Ishikawa (cell line): Measurements from ENCODE around the gene ZBTB5.

Experiments used
- CEBPB ChIP-seq: IDR thresholded peaks from 2 replicates; pipeline ENCODE4 v1.6.1; 2012
- CREB1 ChIP-seq: IDR thresholded peaks from 2 replicates; pipeline ENCODE4 v1.6.1; 2012; ENCODE audit warnings: low read depth
- EGR1 ChIP-seq: IDR thresholded peaks from 2 replicates; pipeline ENCODE4 v1.6.1; 2012
- EP300 ChIP-seq: IDR thresholded peaks from 2 replicates; pipeline ENCODE4 v1.6.1; 2012; ENCODE audit warnings: borderline replicate concordance
- FOXM1 ChIP-seq: IDR thresholded peaks from 2 replicates; pipeline ENCODE4 v1.6.1; 2012; ENCODE audit warnings: low read depth, borderline replicate concordance
- NFIC ChIP-seq: IDR thresholded peaks from 2 replicates; pipeline ENCODE4 v1.6.1; 2012
- RAD21 ChIP-seq: IDR thresholded peaks from 2 replicates; pipeline ENCODE4 v1.6.1; 2012; ENCODE audit warnings: low read depth
- TAF1 ChIP-seq: IDR thresholded peaks from 2 replicates; pipeline ENCODE4 v1.6.1; 2012; ENCODE audit warnings: low read depth, mild to moderate bottlenecking
- TCF12 ChIP-seq: IDR thresholded peaks from 2 replicates; pipeline ENCODE4 v1.6.1; 2012; ENCODE audit warnings: low read depth
- TEAD4 ChIP-seq: IDR thresholded peaks from 2 replicates; pipeline ENCODE4 v1.6.1; 2012
- YY1 ChIP-seq: IDR thresholded peaks from 2 replicates; pipeline ENCODE4 v1.6.1; 2012; ENCODE audit warnings: low read depth
- ZBTB7A ChIP-seq: IDR thresholded peaks from 2 replicates; pipeline ENCODE4 v1.6.1; 2012; ENCODE audit warnings: low read depth
- TF ChIP-seq, protein P1 (sequence below): IDR thresholded peaks from 2 replicates; pipeline ENCODE4 v1.6.1; 2012
- TF ChIP-seq, protein P2 (sequence below): IDR thresholded peaks from 2 replicates; pipeline ENCODE4 v1.6.1; 2012; ENCODE audit warnings: low read depth, mild to moderate bottlenecking
- TF ChIP-seq, protein P3 (sequence below): IDR thresholded peaks from 2 replicates; pipeline ENCODE4 v1.6.1; 2012

The ZBTB5 gene

DNA sequence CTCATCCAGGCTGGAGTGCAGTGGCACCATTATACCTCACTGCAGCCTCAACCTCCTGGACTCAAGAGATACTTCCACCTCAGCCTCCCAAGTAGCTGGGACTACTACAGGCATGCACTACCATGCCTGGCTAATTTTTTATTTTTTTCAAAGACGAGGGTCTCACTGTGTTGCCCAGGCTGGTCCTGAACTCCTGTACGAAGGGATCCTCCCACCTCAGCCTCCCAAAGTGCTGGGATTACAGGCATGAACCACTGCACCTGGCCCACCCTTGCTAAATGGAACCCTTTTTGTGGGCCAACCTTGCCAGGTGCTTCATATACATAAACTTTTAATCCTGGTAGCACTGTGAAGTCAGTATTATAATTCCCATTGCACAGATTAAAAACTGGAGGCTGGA is 41.7 kb downstream of the ZBTB5 start:
- no peak for TF ChIP-seq ZBTB7A
- no peak for TF ChIP-seq EP300
- TF ChIP-seq CREB1: no peak
- TF ChIP-seq YY1: no peak

DNA sequence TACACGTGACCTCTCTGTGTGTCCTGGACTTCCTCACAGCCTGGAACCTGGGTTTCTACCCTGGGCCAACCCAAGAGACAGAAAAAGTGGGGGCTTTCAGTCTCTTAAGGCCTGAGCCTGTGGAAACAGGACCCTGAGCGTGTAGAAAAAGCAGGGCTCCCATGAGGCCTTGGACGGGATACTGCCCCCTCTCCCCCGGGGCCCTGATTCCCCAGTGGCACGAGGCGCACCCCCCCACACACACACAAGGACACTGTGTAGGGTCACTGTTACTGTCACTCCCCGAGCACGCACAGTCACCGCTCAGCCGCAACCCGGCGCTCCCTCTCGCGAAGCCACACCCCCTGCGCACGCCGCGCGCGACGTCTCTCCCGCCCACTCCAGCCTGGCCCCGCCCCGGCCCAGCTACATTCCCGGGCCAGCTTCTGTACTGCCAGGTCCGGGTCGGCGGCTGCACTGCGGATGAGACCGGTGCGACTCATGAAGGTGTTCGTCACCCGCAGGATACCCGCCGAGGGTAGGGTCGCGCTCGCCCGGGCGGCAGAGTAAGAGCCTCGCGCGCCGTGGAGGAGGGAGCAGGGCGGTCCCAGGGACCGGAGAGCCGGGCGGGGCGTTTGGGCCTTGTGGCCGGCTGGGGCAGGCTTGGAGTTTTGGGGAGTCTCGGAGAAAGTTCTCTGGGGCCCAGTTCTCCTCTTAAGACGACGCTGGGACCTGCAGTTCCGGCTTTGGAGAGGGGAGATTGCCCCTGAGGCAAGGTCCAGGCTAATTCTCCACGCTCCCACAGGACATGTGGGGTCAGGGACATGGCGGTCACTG is 42.8 kb downstream of the ZBTB5 start, which contains the start of gene GRHPR:
Gene GRHPR, plus strand, starts transcription at position 408 of the 816 bp plus-strand sequence. Its CDS starts 55 bp downstream, at position 463.
- no peak for TF ChIP-seq ZBTB7A
- TF ChIP-seq, protein P1, sequence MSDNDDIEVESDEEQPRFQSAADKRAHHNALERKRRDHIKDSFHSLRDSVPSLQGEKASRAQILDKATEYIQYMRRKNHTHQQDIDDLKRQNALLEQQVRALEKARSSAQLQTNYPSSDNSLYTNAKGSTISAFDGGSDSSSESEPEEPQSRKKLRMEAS: peak; percentile 68
- TF ChIP-seq FOXM1: no peak
- TF ChIP-seq NFIC: no peak
- TF ChIP-seq, protein P2, sequence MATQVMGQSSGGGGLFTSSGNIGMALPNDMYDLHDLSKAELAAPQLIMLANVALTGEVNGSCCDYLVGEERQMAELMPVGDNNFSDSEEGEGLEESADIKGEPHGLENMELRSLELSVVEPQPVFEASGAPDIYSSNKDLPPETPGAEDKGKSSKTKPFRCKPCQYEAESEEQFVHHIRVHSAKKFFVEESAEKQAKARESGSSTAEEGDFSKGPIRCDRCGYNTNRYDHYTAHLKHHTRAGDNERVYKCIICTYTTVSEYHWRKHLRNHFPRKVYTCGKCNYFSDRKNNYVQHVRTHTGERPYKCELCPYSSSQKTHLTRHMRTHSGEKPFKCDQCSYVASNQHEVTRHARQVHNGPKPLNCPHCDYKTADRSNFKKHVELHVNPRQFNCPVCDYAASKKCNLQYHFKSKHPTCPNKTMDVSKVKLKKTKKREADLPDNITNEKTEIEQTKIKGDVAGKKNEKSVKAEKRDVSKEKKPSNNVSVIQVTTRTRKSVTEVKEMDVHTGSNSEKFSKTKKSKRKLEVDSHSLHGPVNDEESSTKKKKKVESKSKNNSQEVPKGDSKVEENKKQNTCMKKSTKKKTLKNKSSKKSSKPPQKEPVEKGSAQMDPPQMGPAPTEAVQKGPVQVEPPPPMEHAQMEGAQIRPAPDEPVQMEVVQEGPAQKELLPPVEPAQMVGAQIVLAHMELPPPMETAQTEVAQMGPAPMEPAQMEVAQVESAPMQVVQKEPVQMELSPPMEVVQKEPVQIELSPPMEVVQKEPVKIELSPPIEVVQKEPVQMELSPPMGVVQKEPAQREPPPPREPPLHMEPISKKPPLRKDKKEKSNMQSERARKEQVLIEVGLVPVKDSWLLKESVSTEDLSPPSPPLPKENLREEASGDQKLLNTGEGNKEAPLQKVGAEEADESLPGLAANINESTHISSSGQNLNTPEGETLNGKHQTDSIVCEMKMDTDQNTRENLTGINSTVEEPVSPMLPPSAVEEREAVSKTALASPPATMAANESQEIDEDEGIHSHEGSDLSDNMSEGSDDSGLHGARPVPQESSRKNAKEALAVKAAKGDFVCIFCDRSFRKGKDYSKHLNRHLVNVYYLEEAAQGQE: no peak
- TF ChIP-seq, protein P3, sequence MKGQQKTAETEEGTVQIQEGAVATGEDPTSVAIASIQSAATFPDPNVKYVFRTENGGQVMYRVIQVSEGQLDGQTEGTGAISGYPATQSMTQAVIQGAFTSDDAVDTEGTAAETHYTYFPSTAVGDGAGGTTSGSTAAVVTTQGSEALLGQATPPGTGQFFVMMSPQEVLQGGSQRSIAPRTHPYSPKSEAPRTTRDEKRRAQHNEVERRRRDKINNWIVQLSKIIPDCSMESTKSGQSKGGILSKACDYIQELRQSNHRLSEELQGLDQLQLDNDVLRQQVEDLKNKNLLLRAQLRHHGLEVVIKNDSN: peak; percentile 86
- peak; percentile 89 for TF ChIP-seq TAF1
- TF ChIP-seq EGR1: peak; percentile 72; the same call in 1 of the 2 replicates
- 0 out of 2 replicates have a peak, but pooled peaks have one; percentile 9 for TF ChIP-seq YY1
- peak; percentile 57 for TF ChIP-seq TEAD4
- peak; percentile 22; the same call in 1 of the 2 replicates for TF ChIP-seq TCF12

DNA sequence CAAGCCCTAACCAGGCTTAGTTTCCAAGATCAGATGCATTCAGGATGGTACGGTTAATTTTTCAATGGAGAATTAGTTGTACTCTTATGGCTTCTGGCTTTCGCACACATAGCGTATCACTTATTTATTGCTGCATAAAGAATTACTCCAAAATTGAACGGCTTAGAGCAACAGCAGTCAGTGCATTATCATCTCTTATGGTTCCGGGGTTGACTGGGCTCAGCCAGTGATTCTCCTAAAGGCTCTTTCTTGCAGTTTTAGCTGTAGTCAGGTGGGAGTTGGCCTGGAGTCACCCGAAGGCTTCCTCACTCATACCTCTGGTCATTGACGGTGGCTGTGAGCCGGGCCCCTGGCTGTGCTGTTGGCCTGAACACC is 43.3 kb downstream of the ZBTB5 start:
- TF ChIP-seq TEAD4 (no peak), CREB1 (no peak), CEBPB (no peak), EGR1 (no peak), YY1 (no peak), ZBTB7A (no peak), TAF1 (no peak), TCF12 (no peak)
- TF ChIP-seq, protein P1: no peak

DNA sequence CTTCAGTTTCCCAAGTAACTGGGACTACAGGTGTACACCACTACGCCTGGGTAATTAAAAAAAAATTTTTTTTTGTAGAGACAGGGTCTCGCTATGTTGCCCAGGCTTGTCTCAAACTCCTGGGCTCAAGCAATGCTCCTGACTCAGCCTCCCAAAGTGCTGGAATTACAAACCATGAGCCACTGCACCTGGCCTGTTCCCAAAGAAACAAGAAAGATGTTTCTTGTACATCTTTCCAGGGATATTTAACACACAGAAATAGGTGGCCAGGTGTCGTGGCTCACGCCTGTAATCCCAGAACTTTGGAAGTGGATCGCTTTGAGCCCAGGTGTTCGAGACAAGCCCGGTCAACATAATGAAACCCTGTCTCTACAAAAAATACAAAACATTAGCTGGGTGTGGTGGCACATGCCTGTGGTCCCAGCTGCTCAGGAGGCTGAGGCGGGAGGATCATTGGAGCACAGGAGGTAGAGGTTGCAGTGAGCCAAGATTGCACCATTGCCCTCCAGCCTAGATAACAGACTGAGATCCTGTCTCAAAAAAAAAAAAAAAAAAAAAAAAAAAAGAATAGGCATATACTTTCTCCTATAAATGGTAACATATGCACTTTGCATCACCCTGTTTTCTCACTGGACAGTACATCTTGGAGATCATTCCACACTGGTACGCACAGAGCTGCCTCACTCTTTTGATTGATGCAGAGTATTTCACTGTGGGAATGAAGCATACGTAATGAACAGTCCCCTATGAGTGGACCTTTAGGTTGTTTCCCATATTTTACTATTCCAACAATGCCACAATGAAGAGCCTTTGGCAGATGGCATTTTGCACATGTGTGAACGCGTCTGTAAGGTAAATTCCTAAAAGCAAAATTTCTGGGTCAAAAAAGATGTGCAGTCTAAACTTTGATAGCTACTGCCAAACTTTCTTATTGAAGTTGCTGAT is 44.7 kb downstream of the ZBTB5 start:
- TF ChIP-seq EGR1 (no peak), TEAD4 (no peak), CEBPB (no peak), EP300 (no peak), CREB1 (no peak), YY1 (no peak), FOXM1 (no peak), NFIC (no peak), TAF1 (no peak), RAD21 (no peak)
- TF ChIP-seq, protein P2: no peak
- TF ChIP-seq, protein P1: no peak

DNA sequence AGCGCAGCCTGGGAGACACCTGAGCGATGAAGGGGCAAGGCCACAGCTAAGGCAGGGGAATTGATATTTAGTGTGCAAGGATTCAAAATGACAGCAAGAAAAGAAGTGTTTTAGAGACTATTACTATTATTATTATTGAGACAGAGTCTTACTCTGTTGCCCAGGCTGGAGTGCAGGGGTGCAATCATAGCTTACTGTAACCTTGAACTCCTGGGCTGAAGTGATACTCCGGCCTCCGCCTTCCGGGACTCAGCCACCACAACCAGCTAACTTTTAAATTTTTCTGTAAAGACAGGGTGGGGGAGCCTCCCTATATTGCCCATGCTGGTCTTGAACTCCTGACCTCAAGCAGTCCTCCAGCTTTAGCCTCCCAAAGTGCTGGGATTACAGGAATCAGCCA is 46.0 kb downstream of the ZBTB5 start:
- TF ChIP-seq RAD21 (no peak), CEBPB (no peak), TAF1 (no peak), EGR1 (no peak), TEAD4 (no peak), TCF12 (no peak), FOXM1 (no peak), EP300 (no peak), YY1 (no peak), NFIC (no peak), ZBTB7A (no peak), CREB1 (no peak)
- TF ChIP-seq, protein P2: no peak
- TF ChIP-seq, protein P3: no peak
- TF ChIP-seq, protein P1: no peak
